Subcutaneous adipose tissue (tissue), 4 donors: ENCODE data around the gene FOXN4. TPM values are rescaled to one million over a fixed set of nuclear protein-coding genes. Genes with fewer than 3 reads are reported as not detected.

ENCODE experiments used
- CTCF ChIP-seq: fragments of 450-650 bp; IDR thresholded peaks from one replicate; pipeline ENCODE4 v1.5.1; 2016; ENCODE audit warnings: low read depth, mild to moderate bottlenecking, control low read depth, antibody characterized with exemption, moderate library complexity
- total RNA-seq, 4 donors: library from RNA; depleted of rRNA; stranded (reverse); fragments of >200 nt; gene quantifications; one replicate each; pipeline ENCODE4 v1.1.0, GENCODE V29; 2016

Gene FOXN4
- total RNA-seq, 4 donors from 2014 or later: not detected

GRCh38 chr12:109346920-109347319, 37.8 kb upstream of the FOXN4 start:
- no peak for TF ChIP-seq CTCF

- TF ChIP-seq CTCF: no peak
Observed at GRCh38 chr12:109345428-109345827, 36.3 kb upstream of the FOXN4 start.

GRCh38 chr12:109343677-109344076, 34.6 kb upstream of the FOXN4 start:
- no peak for TF ChIP-seq CTCF

GRCh38 chr12:109336593-109336992, 27.5 kb upstream of the FOXN4 start:
- no peak for TF ChIP-seq CTCF

- no peak for TF ChIP-seq CTCF
Observed at GRCh38 chr12:109334887-109335286, 25.8 kb upstream of the FOXN4 start.

- TF ChIP-seq CTCF: no peak
Observed at GRCh38 chr12:109331301-109331952, 22.3 kb upstream of the FOXN4 start.

- TF ChIP-seq CTCF: no peak
Observed at GRCh38 chr12:109330282-109331230, 21.5 kb upstream of the FOXN4 start.
